NCI-H2227 treated with DMSO at 0.1 percent for 48 hours (cell line): ENCODE data around the gene LEFTY2.
"Not testable (repeated sequence)": the region's sequence is repeated elsewhere in the genome, so short reads cannot be mapped to it uniquely, and the experiment has no call there.

Experiments
- DNase-seq: peaks from one replicate; lab custom pipeline; 2025; lab: John Stamatoyannopoulos, UW

The LEFTY2 gene

DNA sequence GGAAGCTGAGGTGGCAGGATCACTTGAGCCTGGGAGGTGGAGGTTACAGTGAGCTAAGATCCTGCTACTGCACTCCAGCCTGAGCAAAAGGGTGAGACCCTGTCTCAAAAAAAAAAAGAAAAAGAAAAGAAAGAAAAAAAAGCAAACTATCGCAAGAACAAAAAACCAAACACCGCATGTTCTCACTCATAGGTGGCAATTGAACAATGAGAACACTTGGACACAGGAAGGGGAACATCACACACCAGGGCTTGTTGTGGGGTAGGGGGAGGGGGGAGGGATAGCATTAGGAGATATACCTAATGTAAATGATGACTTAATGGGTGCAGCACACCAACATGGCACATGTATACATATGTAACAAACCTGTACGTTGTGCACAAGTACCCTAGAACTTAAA, 11.6 kb downstream of the LEFTY2 start:
- not testable (repeated sequence) for DNase-seq

DNA sequence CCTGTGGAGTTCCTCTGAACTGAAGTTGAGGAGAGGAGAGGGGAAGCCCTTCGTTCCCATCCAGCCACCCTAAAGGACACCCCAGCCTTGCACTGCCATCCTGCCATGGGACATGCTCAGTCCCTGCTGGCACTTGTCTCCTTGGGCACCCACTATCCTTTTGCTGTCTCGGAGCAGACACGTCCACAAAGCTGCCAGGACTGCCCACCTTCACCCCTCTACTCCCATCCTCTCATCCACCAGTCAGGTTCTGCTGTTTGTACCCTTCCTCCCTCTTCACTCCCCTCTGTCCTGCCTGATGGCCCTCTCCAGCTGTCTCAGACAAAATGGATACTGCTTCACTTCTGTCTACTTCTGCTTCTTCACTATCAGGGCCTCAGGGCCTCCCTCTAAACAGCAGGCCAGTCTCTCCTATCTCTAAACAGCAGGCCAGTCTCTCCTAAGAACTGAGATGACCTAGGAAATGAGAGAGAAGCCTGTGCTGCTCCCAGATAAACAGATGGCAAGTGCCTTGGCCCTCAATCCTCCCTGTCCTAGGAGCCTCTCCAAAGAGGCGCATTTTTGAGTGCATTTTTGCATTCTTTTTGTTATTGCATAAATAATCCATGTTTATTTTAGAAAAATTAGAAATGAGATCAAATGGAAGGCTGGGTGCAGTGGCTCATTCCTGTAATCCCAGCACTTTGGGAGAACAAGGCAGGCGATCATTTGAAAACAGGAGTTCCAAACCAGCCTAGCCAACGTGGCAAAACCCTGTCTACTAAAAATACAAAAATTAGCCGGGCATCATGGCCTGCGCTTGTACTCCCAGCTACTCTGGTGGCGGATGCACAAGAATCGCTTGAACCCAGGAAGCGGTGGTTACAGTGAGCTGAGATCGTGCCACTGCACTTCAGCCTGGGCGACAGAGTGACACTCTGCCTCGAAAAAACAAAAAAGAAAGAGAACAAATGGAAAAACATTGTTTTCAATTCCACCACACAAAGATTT, 12.5 kb downstream of the LEFTY2 start:
- no peak for DNase-seq

DNA sequence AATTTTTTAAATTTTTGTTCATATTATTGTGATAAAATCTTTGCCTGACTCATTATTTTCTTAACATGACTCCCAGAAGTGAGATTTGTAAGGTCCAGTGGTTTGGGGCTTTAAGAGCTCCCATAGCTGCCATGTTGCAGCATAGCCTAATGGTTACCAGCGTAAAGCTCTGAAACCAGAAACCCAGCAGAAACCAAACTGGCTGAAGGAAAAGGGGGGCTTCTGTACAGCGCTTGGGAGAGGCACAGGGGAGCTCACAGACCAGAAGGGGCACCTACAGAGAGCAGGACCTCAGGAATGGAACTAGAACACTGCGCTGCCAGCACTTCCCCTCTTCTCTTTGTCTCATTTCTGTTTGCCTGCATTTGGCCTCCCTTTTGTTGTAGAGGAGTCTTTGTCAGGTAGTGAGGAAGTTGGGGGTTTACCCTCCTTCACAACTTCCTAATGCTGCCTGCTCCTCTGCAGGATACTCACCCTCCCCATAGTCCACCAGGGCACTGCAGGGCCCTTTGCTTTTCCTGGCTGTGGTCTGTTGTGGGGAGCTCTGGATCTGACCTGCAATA, 14.4 kb downstream of the LEFTY2 start:
- DNase-seq: no peak

DNA sequence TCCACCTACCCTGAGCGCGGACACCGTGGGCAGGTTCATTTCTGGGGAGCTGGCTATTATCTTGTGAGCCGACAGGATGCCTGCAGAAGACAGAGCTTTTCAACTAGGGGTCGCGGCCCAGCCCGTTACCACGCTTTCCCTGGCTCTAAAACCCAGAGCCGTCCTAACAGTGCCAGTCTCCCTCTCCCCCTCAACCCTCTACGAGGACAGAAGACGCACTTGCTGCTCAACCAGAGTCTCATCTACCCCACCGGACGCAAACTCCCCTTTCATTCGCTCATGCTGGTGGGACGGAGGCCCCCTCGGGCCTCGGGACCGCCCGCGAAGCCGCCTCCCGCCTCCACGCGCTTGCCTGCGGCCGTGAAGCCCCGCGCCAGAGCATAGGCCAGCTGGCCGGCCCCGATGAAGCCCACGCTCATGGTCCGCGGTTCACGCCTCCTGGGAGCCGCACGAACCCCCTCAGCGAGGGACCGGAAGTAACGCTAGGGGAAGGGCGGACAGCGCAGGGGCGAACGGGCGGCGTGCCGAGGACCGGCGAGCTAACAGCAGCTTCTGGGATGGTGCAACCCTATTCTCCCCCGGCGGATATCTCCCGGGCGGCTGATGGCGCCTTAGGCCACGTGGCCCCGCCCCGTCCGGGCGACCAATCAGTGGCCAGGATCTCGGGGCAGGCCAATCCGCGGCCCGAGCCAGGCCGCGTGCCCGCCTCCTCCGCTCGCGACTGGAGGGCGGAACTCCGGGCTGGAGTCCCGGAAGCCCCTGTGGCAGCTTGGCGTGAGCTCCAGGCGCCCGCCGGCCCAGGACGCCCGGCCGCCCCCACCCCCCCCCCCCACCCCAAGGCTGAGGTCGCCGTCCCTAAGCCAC, 17.1 kb downstream of the LEFTY2 start, which contains the start of gene PYCR2:
TSS of gene PYCR2 (minus strand) at position 559 of the 864 bp plus-strand sequence. CDS start at position 419, 140 bp downstream.
- DNase-seq: peak; percentile 93

DNA sequence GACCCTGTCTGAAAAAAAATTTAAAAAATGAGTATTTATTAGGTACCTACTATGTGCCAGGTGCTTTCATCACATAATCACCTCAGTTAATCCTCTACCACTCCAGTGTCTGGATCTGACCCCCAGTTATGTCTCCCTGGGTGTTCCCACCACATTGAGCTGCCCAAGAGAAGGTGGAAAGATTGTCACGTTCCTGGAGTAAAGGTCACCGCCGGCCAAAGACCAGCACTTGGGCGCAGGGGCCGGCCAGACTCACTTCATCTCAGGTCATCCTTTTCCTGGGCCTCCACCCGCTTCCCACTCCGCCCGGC, 17.7 kb downstream of the LEFTY2 start:
- DNase-seq: no peak

DNA sequence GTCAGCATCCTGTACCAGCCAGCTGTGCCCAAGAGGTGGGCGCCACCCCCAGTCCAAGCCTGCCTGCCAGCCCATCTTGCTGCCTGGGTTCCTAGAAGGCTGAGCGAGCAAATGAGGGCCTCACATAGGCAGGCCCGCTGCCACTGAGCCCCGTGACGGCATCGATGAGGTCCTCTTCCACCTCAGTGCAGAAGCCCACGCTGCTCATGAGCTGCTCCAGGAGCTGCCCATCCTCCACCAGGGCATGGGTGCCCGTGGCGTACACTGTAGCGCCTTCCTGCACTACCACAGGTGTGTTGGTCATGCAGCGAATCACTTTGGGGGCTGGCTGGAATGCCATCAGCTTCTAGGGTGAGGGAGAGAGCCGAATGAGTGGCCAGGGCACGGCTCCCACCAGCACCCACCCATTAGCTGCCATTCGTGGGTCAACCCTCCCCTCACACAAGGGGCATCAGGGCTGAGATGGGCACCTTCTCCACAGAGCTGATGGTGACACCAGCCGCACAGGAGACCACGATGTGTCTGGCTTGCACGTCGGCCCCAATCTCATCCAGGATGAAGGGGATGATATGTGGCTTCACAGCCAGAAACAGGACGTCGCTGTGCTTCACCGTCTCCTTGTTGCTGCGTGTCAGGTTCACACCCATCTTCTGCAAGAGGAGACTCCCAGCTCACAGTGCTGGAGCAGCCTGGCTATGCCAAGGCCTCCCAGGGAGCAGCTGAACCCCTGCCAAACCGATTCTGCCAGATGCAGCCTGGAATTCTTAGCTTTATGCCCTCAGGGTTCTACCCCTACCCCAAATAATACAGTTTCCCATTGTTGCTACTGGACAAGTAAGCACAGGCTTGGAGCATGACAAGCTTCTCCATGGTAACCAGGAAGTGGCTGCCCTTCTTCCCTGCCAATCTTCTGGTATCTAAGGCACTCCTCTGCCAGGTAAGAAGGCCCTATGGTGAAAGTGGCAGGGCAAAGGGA, 19.0 kb downstream of the LEFTY2 start:
- no peak for DNase-seq

DNA sequence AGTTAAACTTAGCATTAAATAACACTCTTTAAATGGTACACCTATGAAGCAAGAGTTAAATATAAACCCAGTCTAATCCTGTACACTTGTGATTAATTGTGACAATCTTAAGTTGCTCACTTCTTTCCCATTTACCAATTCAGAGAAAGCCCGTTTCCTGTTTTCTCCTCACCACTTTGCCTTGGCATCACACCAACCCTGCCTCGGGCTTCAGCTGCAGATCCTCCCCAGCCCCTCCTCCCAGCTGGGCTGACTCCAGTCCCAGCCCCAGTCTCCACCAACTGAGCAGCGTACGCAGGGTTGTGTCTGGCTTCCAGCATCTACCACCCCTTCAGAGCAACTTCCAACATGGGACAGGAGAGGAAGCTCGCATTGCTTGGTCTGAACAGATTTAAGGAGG, 21.1 kb downstream of the LEFTY2 start:
- DNase-seq: no peak

DNA sequence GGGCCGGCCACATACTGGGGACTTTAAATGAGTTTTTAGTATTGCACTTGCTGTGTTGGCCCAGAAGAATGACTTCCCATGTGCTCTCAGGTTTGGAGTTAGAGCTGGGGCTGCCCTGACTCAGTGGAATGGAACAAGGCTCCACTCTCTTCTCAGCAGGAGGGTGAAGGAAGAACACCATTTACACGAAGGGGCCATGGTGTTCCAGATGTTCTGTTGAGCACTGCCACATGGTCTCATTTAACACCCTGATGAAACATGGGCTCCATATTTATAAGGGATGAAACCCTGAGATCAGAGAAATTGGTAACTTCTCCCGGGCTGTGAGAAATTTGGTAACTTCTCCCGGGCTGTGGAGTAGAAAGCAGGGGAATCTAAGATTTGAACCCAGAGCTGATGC, 22.7 kb downstream of the LEFTY2 start:
- DNase-seq: no peak

DNA sequence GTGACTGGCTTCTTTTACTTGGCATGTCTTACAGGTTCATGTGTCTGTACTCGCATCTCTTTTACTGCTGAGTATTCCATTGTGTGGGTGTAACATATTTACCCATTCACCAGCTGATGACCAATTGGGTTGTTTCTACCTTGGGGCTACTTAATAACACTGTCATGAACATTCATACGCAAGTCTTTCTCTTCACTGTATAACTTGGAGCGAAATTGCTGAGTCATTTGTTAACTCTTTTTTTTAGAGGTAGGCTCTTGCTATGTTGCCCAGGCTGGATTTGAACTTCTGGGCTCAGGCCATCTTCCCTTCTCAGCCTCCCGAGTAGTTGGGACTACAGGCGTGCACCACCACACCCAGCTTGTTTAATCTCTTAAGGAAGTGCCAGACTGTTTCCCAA, 23.5 kb downstream of the LEFTY2 start:
- DNase-seq: no peak

DNA sequence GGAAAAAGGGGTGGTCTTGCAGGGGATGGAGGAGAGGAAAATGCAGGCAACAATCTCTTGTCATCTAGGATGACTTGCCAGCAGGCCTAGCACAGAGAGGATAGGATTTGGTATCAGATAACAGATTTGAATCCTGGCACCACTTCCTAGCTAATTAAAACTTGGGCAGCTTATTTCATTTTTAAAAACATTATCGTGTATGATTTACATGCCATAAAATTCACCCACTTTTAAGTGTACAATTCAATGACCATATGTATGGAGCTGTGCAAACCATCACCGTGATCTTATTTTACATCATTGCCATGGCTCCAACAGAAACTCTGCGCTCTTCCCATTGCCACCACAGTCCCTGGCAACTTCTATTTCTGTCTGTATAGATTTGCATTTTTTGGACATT, 23.9 kb downstream of the LEFTY2 start:
- DNase-seq: no peak

DNA sequence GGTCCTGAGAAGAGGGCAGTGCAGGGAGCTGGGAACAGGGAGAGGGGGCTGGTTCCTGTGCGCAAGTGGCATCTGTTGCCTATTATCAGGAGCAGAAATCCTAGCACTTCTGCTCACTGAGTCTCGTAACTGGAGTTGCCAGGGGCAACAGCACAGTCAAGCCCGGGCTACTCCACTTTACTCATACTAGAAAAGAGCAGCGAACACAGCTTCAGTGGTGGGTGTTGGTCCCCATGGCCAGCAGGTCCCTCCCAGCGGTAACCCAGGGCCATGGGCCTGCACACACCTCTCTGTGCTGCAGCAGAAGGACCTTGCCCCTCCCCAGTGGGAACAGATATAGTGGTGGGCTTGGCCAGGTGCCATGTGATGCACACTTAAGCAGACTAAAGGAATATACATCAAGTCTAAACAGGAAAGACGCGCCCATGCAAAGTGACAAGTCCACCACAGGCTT, 25.5 kb downstream of the LEFTY2 start:
- peak; percentile 6 for DNase-seq

DNA sequence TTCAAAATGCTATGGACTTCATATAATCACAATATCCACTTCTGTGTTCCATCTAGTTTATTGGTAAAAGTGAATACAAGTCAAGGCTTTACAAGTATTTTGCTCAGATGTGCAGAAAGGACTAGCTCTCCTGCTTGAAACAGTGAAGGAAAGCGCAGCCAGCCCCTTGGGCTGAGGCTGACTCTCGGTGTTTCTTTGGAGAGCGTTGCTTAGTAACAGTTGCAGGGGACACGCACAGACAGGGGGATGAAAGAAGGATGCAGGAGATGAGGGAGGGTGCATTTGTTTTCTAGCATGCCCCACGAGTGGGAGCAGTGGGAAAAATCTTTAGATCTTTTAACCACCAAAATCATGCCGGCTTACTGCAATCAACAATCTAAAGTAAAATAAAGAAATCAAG, 26.1 kb downstream of the LEFTY2 start:
- DNase-seq: no peak

DNA sequence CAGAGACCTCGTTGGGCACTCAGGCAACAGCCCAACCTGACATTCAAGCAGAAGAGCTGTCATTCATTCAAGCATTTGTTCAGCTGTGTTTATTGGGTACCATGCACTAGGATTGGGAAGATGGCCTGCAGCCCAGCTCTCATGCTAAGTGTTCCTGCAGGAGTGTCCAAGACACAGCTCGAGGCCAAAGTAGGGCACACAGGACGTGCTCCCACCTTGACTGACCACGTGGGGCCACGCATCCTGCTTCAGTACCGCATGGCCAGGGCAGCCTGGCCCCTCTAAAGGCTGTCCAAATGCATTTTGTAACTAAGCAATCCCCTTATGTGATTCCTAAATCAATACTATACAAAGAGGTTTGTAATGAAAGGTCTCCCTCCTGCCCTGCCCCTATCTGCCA, 26.6 kb downstream of the LEFTY2 start:
- no peak for DNase-seq

DNA sequence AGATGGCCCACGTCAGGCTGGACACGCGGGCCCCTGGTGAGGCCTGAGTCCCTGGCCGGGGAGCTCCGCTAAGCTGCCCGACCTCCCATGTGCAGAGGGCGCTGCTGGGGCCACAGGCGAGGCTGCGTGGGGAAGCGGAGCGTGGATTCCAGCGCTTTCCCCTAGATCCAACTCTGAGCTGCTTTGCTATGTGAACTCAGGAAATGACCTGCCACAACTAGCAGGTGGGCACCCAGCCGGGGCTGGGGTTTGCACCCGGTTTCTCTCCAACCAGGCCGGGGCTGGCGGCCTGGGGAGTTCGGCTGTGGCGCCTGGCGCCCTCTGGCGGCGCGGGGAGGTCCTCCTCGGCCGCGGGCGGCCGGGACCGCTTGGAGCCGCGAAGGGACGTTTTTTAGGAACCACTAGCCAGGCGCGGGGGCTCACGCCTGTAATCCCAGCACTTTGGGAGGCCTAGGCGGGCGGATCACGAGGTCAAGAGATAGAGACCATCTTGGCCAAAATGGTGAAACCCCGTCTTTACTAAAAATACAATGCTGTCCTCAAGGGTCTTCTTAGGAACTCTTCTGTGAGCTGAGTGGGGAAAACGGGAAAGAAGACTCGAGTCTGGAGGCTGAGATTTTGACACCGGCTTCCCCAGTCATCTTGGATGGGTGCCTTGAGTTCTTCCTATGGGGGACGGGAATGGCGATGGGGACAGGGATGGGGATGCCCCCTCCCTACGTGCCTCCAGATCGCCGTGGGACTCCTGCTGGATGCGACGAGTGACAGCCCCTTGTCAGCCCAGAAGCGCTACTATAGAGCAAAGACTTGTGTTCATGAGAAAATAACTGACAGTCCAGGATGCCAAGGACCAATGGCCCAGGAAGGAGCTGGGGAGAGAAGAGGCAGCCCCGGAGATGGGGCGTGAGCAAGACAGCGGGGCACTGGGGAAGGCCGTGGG, 29.6 kb downstream of the LEFTY2 start:
- DNase-seq: no peak

DNA sequence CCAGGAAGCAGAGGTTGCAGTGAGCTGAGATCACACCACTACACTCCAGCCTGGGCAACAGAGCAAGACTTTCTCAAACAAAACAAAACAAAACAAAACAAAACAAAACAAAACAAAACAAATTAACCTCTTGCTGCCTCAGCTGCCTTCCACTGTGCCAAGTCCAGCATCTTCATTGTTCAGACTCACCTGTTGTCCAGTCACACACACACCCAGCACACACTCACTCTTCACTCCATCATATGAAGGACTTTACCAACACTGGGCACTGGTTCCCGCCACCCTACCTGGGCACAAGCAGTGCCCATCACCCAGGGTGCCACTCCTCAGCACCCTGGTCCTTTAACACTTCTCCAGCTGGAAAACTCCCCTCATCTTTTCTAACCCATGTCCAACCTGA, 31.5 kb downstream of the LEFTY2 start:
- no peak for DNase-seq

DNA sequence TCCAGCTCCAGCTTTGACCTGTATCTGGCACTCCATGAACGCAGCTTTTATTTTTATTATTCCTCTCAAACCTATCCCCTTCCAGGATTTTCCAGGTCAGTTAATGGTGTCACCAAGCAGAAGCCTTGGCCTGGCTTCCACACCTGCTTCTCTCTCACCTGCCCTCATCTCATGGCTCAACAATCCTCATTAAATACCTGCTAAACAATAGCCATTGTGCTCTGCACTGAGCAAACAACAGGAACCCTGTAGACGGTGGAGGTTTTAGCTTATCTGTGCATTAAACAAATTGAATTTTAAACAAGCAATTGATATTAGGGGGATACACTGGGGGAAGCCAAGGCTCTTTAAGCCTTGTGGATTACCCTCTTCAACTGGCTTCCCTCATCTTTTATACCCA, 32.2 kb downstream of the LEFTY2 start:
- no peak for DNase-seq

DNA sequence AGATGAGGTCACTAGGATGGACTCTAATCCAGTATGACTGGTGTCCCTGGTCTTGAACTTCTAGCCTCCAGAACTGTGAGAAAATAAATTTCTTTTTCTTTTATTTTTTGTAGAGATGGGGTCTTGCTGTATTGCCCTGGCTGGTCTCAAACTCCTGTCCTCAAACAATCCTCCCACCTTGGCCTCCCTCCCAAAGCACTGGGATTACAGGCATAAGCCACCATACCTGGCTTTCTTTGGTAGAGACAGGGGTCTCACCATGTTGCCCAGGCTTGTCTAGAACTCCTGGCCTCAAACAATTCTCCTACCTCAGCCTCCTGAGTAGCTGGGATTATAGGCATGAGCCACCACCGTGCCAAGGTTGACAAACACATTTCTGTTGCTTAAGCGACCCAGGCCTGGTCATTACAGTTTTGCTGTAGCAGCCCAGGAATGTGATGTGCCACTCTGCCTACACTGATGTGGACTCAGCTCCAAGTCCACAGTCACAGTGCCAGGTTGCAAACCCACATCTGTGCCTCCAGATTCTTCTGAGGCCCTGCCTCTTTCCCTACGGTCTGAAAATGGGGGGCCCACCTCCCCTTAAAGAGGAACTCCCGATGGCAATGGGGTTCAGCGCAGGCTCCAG, 32.9 kb downstream of the LEFTY2 start:
- no peak for DNase-seq

DNA sequence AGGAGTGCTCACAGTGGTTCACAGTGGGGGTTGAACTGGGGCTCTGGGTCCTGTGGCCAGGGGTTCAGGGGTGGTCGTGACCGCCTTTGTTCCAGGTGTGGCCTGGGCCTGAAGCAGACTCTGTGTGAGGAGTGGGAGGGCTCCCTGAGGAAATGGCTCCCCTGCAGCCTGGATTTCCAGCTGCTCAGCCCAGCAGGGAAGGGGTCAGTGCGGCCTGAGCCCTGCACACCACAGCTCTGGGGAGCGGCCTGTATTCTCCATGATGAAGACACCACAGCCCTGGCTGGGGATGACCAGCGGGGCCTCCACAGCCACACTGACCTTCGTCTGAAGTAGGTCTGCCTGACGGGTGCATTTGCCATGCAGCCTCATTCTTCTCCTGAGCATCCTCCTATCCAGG, 33.7 kb downstream of the LEFTY2 start:
- no peak for DNase-seq

DNA sequence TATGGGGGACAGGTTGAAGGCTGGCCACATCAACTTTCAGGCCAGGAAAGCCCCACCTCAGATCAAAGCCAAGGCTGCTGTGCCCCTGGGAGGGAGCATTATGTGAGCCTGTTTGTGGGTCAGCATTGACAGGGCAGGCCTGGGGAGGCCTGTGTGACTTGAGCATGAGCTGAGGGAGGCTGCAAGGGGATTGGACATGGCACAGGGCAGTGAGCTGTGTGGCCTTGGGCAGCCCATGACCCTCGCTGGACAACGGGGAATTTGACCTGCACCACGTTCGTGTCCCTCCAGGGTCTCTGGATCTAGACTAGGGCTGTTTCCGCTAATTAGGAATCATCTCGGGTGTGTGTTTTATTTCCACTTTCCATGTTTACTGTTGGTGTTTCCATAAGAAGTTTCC, 34.6 kb downstream of the LEFTY2 start:
- no peak for DNase-seq

DNA sequence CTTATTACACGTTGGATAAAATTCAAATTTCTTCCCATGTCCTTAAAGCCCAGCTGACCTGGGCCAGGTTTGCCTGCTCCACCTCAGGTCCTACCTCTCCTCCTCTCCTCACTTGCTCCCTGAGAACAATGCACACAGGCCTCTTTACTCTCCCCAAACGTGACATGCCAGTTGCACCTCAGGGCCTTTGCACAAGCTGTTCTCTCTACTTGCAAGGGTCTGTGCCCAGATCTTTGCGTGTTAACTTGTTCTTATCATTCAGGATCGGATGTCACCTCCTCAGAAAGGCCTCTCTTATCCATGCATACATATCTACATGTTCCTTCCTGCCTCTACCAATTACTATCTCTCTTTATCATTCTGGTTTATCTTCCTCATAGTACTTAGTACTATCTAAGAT, 37.4 kb downstream of the LEFTY2 start:
- DNase-seq: no peak
